Measurements from ENCODE around the gene UPK3BL2. TPM values are rescaled to one million over a fixed set of nuclear protein-coding genes. Genes with fewer than 3 reads are reported as not detected.
"Not testable (repeated sequence)": the region's sequence is repeated elsewhere in the genome, so short reads cannot be mapped to it uniquely, and the experiment has no call there.

UPK3BL2 gene
- total and polyA plus RNA-seq, 9 donors: 0.82 to 18.3 (median 6.7) TPM

DNA sequence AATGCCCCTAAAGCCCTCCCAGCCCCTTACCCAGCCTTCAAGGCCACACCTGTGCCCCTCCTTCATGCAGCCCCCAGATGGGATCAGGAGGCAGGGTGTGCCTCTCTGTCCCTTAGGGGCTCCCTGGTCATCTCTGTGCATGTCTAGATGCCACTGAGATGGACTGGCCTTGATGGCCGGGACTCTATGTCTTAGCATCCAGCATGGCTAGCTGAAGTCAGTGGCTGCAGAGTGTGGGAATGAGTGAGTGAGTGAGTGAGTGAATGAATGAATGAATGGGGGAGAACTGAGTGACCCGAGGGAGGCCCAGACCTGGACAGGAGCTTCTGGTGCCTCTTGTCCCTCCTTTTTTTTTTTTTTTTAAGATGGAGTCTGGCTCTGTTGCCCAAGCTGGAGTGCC is 11.4 kb downstream of the UPK3BL2 start:
- H3K9me3 ChIP-seq (replicated peaks; ENCODE audit: control insufficient read depth, low read depth, low read length); H3K27me3 ChIP-seq (ENCODE audit: control insufficient read depth, insufficient read depth, low read length); H3K36me3 ChIP-seq (ENCODE audit: control insufficient read depth, insufficient read depth, low read length); H3K4me1 ChIP-seq (ENCODE audit: control insufficient read depth, insufficient read depth, low read length); H3K27ac ChIP-seq (ENCODE audit: low read length); H3K4me3 ChIP-seq (ENCODE audit: low read length); DNase-seq: not testable (repeated sequence)
- 100% methylated on average over 1 of the region's 2 CpGs for WGBS (ENCODE audit: insufficient coverage)

DNA sequence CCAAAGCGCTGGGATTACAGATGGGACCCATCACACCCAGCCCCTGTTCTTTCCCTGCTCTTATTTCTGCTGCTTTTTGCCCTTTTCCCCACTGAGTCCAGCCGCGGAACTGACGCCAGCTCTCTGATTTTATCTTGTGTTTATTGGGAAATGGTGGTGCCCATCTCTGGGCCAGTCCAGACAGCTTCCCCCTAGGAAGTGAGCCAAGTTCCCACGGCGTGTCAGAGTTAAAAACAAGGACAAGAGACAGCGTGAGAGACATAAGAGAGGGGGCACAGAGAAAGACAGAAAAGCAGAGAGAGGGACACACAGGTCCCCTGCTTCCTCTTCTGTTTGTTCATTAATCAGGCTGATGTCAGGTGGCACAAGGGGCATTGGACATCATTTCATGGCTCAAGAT is 11.9 kb downstream of the UPK3BL2 start:
- H3K27ac ChIP-seq (ENCODE audit: low read length); DNase-seq: not testable (repeated sequence)
- WGBS (ENCODE audit: insufficient coverage): no CpG with 5 or more reads among the region's 7 CpGs

DNA sequence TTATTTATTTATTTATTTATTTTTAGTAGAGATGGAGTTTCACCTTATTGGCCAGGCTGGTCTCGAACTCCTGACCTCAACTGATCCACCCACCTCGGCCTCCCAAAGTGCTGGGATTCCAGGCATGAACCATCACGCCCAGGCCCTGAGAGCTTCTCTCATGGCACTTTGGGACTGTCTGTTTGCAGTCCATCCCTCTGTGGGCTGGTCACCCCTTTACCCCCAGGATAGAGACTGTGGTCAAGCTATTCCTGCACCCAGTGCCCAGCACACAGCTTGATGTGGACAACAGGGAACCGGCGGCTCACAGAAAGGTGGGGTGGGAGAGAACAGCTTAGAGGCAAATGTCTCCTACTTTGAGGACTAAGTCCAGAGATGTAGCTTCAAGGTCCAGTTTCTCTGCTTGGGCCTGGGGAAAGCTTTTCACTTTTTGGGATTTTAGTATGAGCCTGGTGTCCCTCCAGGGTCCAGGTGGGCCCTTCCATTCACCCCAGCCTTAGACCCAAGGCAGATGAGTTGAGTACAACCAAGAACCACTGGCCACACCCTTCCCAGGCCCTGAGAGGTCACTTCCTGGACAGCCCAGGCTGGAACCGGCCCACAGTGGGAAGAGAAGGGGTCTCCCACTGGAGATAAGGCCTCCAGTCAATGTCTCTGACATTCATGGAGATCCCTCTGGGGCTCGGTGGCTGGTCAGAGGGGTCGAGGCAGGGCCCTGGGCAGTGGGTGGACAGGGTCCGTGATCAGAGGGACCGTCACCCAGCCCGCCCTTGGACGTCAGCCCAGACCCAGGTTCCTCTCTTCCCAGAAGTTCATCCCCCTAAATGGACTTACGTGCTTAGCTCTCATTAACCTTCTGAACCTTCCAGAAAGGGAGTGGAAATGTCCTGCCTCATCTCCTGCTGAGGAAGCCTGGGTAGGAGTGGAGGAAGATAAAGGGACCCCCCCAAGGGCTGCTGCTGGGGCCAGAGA is 15.4 kb downstream of the UPK3BL2 start:
- not testable (repeated sequence) for H3K27me3 ChIP-seq (ENCODE audit: control insufficient read depth, insufficient read depth, low read length); H3K4me1 ChIP-seq (ENCODE audit: control insufficient read depth, insufficient read depth, low read length); H3K9me3 ChIP-seq (replicated peaks; ENCODE audit: control insufficient read depth, low read depth, low read length); H3K4me3 ChIP-seq (ENCODE audit: low read length); H3K36me3 ChIP-seq (ENCODE audit: control insufficient read depth, insufficient read depth, low read length); DNase-seq; H3K27ac ChIP-seq (ENCODE audit: low read length)
- WGBS (ENCODE audit: insufficient coverage): no CpG with 5 or more reads among the region's 13 CpGs

More for the DNA sequence above, 11.9 kb downstream of the UPK3BL2 start:
- not testable (repeated sequence) for H3K4me1 ChIP-seq (ENCODE audit: control insufficient read depth, insufficient read depth, low read length); H3K36me3 ChIP-seq (ENCODE audit: control insufficient read depth, insufficient read depth, low read length); H3K4me3 ChIP-seq (ENCODE audit: low read length); H3K9me3 ChIP-seq (replicated peaks; ENCODE audit: control insufficient read depth, low read depth, low read length); H3K27me3 ChIP-seq (ENCODE audit: control insufficient read depth, insufficient read depth, low read length)

DNA sequence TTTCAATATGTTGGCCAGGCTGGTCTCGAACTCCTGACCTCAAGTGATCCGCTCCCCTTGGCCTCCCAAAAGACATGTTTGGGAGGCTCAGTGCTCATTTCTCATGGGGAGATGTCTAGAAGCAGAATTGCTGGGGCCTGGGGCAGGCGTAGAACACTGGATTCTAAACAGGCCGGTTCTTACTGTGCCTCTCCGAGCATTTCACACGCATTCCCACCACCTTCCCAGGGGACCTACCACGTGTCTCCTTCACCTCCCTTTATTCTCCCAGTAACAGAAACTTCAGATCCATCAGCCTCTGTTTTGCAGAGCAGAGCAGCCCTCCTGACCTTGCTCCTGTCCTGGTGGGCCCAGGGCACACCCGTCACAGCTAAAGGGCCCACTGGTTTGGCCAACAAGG is 16.3 kb downstream of the UPK3BL2 start:
- not testable (repeated sequence) for H3K27me3 ChIP-seq (ENCODE audit: control insufficient read depth, insufficient read depth, low read length); H3K9me3 ChIP-seq (replicated peaks; ENCODE audit: control insufficient read depth, low read depth, low read length); H3K36me3 ChIP-seq (ENCODE audit: control insufficient read depth, insufficient read depth, low read length); DNase-seq; H3K4me3 ChIP-seq (ENCODE audit: low read length); H3K27ac ChIP-seq (ENCODE audit: low read length); H3K4me1 ChIP-seq (ENCODE audit: control insufficient read depth, insufficient read depth, low read length)
- no CpG with 5 or more reads among the region's 8 CpGs for WGBS (ENCODE audit: insufficient coverage)

DNA sequence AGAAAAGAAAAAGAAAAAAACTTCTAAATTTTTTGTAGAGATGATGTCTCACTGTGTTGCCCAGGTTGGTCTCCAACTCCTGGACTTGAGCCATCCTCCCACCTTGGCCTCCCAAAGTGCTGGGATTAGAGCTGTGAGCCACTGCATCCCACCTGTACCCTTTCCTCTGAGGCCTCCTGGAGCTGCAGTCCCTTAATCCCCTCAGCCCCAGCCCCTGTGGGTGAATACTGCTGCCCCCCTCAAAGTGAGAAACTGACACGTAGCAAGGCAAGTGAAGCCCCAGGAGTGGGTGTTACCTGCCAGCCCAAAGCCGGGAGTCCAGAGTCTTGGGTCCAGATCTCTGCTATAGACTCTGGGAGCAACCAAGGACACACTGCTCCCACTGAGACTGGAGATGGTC is 18.7 kb downstream of the UPK3BL2 start:
- not testable (repeated sequence) for H3K4me3 ChIP-seq (ENCODE audit: low read length); H3K4me1 ChIP-seq (ENCODE audit: control insufficient read depth, insufficient read depth, low read length); H3K27me3 ChIP-seq (ENCODE audit: control insufficient read depth, insufficient read depth, low read length); H3K9me3 ChIP-seq (replicated peaks; ENCODE audit: control insufficient read depth, low read depth, low read length); DNase-seq; H3K27ac ChIP-seq (ENCODE audit: low read length); H3K36me3 ChIP-seq (ENCODE audit: control insufficient read depth, insufficient read depth, low read length)
- WGBS (ENCODE audit: insufficient coverage): no CpG with 5 or more reads among the region's 2 CpGs

DNA sequence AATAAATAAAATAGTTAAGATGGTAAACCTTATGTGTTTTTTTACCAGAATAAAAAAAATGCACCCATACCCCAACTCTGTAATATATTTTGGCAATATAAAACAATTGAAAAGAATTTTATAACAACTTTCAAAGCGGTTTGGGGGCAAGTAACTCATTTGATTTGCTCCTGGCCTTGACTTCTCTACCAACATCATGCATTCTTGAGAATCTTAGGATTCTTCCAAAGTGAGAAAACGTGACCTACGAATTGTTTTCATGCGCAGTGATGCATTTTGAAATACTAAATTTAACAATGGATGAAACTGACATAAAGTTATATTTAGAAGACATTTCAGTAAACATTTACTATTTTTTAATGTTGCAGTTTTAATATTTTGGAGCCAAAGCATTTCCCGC is 22.7 kb downstream of the UPK3BL2 start:
- not testable (repeated sequence) for H3K4me3 ChIP-seq (ENCODE audit: low read length); H3K9me3 ChIP-seq (replicated peaks; ENCODE audit: control insufficient read depth, low read depth, low read length); H3K27ac ChIP-seq (ENCODE audit: low read length); H3K4me1 ChIP-seq (ENCODE audit: control insufficient read depth, insufficient read depth, low read length); H3K36me3 ChIP-seq (ENCODE audit: control insufficient read depth, insufficient read depth, low read length); H3K27me3 ChIP-seq (ENCODE audit: control insufficient read depth, insufficient read depth, low read length); DNase-seq
- WGBS (ENCODE audit: insufficient coverage): no CpG with 5 or more reads among the region's 5 CpGs

DNA sequence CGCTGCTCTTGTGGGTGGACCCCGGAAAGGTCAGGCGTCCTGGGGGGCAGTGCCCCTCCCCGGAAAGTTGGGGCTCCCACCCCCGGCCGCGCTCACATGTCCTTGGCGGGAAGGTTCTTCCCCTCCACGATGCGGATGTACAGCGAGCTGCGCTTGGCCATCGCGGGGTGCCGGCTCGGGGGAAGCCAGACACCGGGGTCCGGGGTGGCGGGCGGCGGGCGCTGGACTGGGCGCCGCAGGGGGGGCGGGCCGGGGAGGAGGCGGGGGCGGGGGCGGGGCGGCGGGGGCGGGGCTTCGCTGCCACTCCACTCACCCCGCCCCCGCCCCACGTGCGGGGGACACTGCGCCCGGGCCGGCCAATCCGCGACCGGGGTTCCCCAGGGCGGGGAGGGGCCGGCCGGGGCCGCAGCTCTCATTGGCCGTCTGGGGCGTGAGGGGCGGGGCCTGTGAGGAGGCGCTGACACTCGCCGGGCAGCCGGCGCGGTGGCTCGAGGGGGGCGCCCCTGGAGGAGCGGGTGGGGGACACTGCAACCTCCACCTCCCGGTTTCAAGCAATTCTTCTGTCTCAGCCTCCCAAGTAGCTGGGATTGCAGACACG is 25.8 kb downstream of the UPK3BL2 start, which contains the start of gene RASA4B:
TSS of gene RASA4B (minus strand) at position 228 of the 598 bp plus-strand sequence. CDS start at position 161, 67 bp downstream.
- no CpG with 5 or more reads among the region's 61 CpGs for WGBS (ENCODE audit: insufficient coverage)
- H3K4me3 ChIP-seq (ENCODE audit: low read length): peak within 1 kb of the TSS; percentile 32
- not testable (repeated sequence) for H3K4me1 ChIP-seq (ENCODE audit: control insufficient read depth, insufficient read depth, low read length); H3K9me3 ChIP-seq (replicated peaks; ENCODE audit: control insufficient read depth, low read depth, low read length); H3K27ac ChIP-seq (ENCODE audit: low read length); H3K36me3 ChIP-seq (ENCODE audit: control insufficient read depth, insufficient read depth, low read length); H3K27me3 ChIP-seq (ENCODE audit: control insufficient read depth, insufficient read depth, low read length)
- peak; percentile 1 for DNase-seq

DNA sequence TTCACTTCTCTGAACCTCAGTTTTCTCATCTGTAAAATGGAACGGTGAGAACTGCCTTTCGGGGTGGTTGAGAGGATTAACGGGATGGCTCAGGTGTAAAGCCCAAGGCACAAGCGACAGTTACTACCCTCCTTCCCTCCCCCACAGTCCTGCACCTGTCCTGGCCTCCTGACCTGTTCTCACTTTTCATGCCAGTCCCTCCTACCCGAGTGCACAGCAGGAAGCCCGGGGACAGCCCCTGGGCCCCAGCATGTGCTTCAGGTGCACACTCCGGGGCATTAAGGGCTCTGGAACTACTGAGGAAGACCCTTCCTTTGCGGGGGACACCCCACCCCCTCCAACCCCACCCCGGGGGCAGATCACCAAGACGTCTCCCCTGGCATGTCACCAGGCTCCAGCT is 26.5 kb downstream of the UPK3BL2 start:
- not testable (repeated sequence) for H3K27ac ChIP-seq (ENCODE audit: low read length); H3K27me3 ChIP-seq (ENCODE audit: control insufficient read depth, insufficient read depth, low read length); DNase-seq; H3K9me3 ChIP-seq (replicated peaks; ENCODE audit: control insufficient read depth, low read depth, low read length); H3K36me3 ChIP-seq (ENCODE audit: control insufficient read depth, insufficient read depth, low read length); H3K4me1 ChIP-seq (ENCODE audit: control insufficient read depth, insufficient read depth, low read length); H3K4me3 ChIP-seq (ENCODE audit: low read length)
- WGBS (ENCODE audit: insufficient coverage): no CpG with 5 or more reads among the region's 10 CpGs

DNA sequence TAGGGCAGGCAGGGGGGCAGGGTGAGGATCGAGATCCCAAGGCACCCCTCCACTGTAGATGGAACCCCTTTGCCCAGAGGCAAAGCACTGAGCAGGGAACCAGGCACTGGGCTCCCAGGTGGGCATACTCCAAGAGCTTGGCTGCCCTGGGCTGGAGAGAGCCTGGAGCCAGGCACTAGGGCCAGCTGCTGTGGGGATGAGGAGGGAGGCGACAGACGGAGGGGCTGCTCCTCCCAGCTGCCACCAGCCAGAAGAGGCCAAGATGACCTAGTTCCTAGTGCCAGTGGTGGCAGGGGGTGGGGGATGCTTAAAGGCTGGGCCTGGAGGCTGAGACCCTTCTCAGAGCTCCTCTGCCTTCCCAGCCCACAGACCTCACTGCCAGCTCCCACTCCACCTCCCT is 27.6 kb downstream of the UPK3BL2 start:
- not testable (repeated sequence) for DNase-seq; H3K36me3 ChIP-seq (ENCODE audit: control insufficient read depth, insufficient read depth, low read length); H3K27ac ChIP-seq (ENCODE audit: low read length); H3K27me3 ChIP-seq (ENCODE audit: control insufficient read depth, insufficient read depth, low read length); H3K4me3 ChIP-seq (ENCODE audit: low read length); H3K9me3 ChIP-seq (replicated peaks; ENCODE audit: control insufficient read depth, low read depth, low read length); H3K4me1 ChIP-seq (ENCODE audit: control insufficient read depth, insufficient read depth, low read length)
- WGBS (ENCODE audit: insufficient coverage): no CpG with 5 or more reads among the region's 3 CpGs

DNA sequence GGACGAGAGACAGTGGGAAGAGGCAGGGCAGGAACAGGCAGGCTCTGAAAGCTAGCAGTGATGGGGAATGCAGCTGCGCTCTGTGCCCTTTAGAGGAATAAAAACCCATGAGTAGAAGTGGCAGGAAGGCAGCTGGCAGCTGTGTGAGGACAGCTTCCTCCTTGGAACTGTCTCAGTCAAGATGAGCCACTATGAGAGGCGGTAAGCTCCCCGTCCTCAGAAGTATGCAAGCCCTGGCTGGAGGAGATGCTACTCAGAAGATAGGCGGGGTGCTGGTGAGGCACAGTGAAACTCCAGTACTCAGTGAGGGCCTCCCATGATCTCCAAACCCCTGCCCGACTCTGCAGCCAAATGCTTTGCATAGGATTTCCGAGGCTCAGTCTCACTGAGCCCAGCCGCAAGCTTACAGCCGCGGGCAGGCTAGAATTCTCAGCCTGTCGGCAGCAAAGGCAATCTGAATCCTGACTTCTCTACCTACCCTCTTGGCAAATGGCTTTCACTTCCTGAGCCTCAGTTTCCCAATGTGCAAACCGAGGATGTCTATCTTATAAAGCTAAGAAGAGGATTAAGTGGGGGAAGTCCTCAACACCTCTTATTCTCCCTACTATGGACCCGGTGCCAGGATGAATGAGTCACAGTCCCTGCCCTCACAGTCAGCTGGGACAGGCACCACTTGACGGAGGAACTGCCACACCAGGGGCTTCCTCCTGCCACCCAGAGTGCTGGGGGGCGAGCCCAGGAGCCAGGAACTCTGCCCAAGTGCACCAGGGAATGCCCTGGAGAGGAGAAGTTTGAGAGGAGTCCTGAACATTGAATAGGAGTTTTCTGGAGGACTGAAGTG is 28.4 kb downstream of the UPK3BL2 start:
- not testable (repeated sequence) for DNase-seq; H3K27me3 ChIP-seq (ENCODE audit: control insufficient read depth, insufficient read depth, low read length); H3K36me3 ChIP-seq (ENCODE audit: control insufficient read depth, insufficient read depth, low read length); H3K4me1 ChIP-seq (ENCODE audit: control insufficient read depth, insufficient read depth, low read length); H3K27ac ChIP-seq (ENCODE audit: low read length); H3K9me3 ChIP-seq (replicated peaks; ENCODE audit: control insufficient read depth, low read depth, low read length); H3K4me3 ChIP-seq (ENCODE audit: low read length)
- no CpG with 5 or more reads among the region's 15 CpGs for WGBS (ENCODE audit: insufficient coverage)

Measured in muscle of leg (tissue), 11 donors.